Thymus (tissue), 11 donors: ENCODE measurements around the gene CHRNB4. TPM values are rescaled to one million over a fixed set of nuclear protein-coding genes. Genes with fewer than 3 reads are reported as not detected.

Experiments
- DNase-seq, 9 donors: peaks; one replicate each; pipeline ENCODE4 v3.0.0-alpha.2; 2013; ENCODE audit warnings: low spot score in 9 of 9, low read depth in 6 of 9, missing footprints in 1 of 9
- H3K27ac ChIP-seq, 2 donors: one replicate each; pipeline ENCODE4 v1.5.1; 2013; ENCODE audit warnings: control low read depth in 1 of 2, low read depth in 1 of 2, low read length in 1 of 2, mild to moderate bottlenecking in 1 of 2, moderate library complexity in 1 of 2
- H3K27me3 ChIP-seq, 2 donors: one replicate each; pipeline ENCODE4 v1.5.1; 2013; ENCODE audit warnings: low read length in 1 of 2; ENCODE audit not compliant: control insufficient read depth in 2 of 2, insufficient read depth in 1 of 2
- H3K36me3 ChIP-seq, 2 donors: one replicate each; pipeline ENCODE4 v1.5.1; 2013; ENCODE audit warnings: low read length in 1 of 2, mild to moderate bottlenecking in 1 of 2, moderate library complexity in 1 of 2; ENCODE audit not compliant: control insufficient read depth in 2 of 2, insufficient read depth in 2 of 2
- H3K4me1 ChIP-seq, 2 donors: one replicate each; pipeline ENCODE4 v1.5.1; 2013; ENCODE audit warnings: low read length in 2 of 2; ENCODE audit not compliant: control insufficient read depth in 2 of 2, insufficient read depth in 2 of 2
- H3K4me3 ChIP-seq, 2 donors: one replicate each; pipeline ENCODE4 v1.5.1; 2013; ENCODE audit warnings: low read length in 2 of 2, control low read depth in 1 of 2, mild to moderate bottlenecking in 1 of 2
- H3K9me3 ChIP-seq, 2 donors: one replicate each; pipeline ENCODE4 v1.5.1; 2013; ENCODE audit warnings: low read length in 1 of 2, mild to moderate bottlenecking in 1 of 2; ENCODE audit not compliant: control insufficient read depth in 2 of 2, insufficient read depth in 1 of 2
- WGBS: extraction: QIAGEN DNeasy Blood & Tissue Kit; methylation state at CpG from one replicate; pipeline ENCODE4 v1.1.7; 2013; 5-methylcytosine and 5-hydroxymethylcytosine counted together
- polyA plus RNA-seq: library from polyadenylated mRNA; stranded (reverse); fragments of 200-250 nt; gene quantifications from one replicate; pipeline ENCODE4 v1.2.3, GENCODE V29; 2013
- total RNA-seq: library from RNA; stranded (reverse); fragments of 120-200 nt; gene quantifications from one replicate; pipeline ENCODE4 v1.2.4, GENCODE V29; 2013
- donor health status: healthy.

The CHRNB4 gene
- total and polyA plus RNA-seq, 2 donors: 0.47 to 0.62 TPM

DNA sequence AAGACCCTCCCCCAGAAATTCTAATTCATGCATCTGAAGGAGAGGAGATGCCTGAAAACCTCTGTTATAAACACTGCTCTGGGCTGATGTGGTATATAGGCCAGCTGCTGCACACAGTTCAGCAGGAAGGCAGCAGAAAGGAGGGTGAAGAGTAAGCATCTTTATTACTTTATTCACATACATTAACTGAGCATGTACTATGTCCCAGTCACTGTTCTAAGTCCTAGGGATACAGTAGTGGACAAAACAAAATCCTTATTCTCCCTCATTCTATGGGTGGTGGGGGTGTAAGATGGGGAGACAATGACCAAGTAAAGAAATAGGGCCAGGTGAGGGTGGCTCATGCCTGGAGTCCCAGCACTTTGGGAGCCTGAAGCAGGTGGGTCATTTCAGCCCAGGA is 17.8 kb upstream of the CHRNB4 start:
- Histone ChIP-seq H3K27me3 (no peaks in the 10 kb centered on the region), H3K27ac (no peak overlapping the region), H3K36me3 (no peaks in the 10 kb centered on the region), H3K4me3 (no peak overlapping the region), H3K9me3 (no peaks in the 10 kb centered on the region), H3K4me1 (peaks cover 0 to 4% of the 10 kb centered on the region in 2 donors)
- DNase-seq: no peak

DNA sequence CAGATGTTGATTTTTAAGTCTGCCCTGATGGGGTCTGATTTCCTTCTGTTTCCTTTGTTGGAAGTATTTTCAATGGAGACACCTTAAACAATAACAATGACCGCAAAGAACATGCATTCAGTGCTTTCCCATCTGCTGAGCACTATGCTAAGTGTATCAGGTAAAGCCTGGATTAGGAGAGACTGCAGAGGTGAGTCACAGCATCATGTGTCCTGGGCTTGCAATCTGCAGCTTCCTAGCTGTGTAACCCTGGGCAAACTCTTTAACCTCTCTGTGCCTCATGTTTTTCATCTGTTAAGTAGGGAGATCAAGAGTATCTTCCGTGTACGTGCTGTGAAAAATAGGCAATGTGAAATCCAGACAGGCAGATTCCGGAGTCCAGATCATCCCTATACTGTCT is 13.3 kb upstream of the CHRNB4 start:
- DNase-seq: no peak
- Histone ChIP-seq H3K9me3 (no peaks in the 10 kb centered on the region), H3K27me3 (no peaks in the 10 kb centered on the region), H3K27ac (no peak overlapping the region), H3K36me3 (no peaks in the 10 kb centered on the region), H3K4me1 (peaks cover 0 to 2% of the 10 kb centered on the region in 2 donors), H3K4me3 (no peak overlapping the region)
- WGBS: 98% methylated on average over 4 of the region's 4 CpGs

DNA sequence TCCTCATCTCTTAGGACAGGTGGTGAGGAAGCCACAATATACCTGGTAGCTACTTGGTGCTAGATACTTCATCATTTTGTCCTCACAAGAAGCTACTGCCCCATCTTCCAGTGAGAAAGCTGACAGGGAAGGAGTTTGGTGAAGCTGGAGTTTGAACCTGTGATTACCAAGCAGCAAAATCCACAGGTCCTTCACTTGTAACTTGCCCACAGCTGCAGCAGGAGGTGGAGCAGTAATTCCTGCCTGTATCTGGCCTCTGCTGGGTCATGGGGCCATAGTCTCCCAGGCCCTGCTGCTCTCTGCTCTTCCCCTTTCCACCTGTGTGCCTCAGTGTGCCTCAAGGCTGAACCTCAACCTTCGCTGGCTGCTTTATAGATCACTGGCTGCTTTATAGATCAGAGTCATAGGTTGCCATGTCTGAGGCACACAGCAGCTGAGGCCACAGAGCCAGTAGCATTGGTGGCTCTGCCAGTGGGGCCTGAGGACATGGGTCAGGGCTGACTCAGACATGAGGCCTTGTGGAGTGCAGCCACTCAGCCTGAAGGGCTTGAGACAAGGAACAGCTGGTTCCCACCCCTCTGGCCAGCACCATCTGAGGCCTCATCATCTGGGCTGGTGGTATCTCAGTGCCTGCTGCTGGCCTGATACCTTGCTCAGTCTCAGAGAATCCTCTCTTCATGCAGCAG is 11.1 kb upstream of the CHRNB4 start:
- Histone ChIP-seq H3K4me1 (no peaks in the 10 kb centered on the region), H3K27ac (no peak overlapping the region), H3K9me3 (no peaks in the 10 kb centered on the region), H3K27me3 (no peaks in the 10 kb centered on the region), H3K4me3 (no peak overlapping the region), H3K36me3 (no peaks in the 10 kb centered on the region)
- DNase-seq: no peak
- 98% methylated on average over 1 of the region's 1 CpG for WGBS

DNA sequence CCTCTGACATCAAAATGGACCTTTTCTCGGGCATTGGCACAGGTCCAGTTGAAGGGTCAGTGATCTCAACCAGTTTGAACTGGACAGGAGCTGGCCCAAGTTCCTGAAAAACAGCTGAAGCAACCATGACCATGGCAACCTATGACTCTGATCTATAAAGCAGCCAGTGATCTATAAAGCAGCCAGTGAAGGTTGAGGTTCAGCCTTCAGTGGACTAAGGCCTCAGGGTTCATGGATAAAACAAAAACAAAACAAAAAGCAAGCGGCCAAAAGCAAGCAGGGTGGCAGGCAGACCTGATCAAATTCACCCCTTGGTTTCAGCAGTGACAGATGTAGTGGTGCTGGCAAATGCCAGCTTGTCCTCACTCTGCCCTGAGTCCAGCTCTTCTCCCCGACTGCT is 10.0 kb upstream of the CHRNB4 start:
- Histone ChIP-seq H3K27ac (no peak overlapping the region), H3K4me1 (no peaks in the 10 kb centered on the region), H3K4me3 (no peak overlapping the region), H3K27me3 (no peaks in the 10 kb centered on the region), H3K9me3 (no peaks in the 10 kb centered on the region), H3K36me3 (no peaks in the 10 kb centered on the region)
- 93% methylated on average over 3 of the region's 3 CpGs for WGBS
- no peak for DNase-seq

DNA sequence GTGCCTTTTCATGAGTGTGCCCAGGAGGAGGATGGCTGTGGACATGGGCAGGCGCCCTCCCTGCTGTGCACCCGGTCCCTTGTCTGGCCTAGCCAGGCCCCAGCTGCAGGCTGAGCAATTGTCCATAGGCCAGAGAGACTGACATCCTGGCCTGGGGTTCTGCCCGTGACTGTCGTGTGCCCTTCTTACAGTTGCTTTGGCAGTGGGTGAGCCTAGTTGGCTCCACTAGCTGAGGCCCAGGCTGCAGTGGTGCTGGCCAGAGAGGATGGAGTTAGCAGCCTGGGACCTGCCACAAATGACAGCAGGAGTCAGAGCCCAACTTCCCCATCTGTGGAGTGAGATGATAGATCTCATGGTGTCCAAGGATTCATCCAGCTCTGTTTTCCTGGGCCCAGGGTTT is 9.0 kb upstream of the CHRNB4 start:
- no peaks in the 10 kb centered on the region for H3K9me3 ChIP-seq
- 97% methylated on average over 4 of the region's 4 CpGs for whole genome bisulfite sequencing
- H3K4me3 ChIP-seq: no peak overlapping the region
- H3K4me1 ChIP-seq: no peaks in the 10 kb centered on the region
- H3K36me3 ChIP-seq: no peaks in the 10 kb centered on the region
- DNase-seq: no peak
- H3K27ac ChIP-seq: no peak overlapping the region
- no peaks in the 10 kb centered on the region for H3K27me3 ChIP-seq

DNA sequence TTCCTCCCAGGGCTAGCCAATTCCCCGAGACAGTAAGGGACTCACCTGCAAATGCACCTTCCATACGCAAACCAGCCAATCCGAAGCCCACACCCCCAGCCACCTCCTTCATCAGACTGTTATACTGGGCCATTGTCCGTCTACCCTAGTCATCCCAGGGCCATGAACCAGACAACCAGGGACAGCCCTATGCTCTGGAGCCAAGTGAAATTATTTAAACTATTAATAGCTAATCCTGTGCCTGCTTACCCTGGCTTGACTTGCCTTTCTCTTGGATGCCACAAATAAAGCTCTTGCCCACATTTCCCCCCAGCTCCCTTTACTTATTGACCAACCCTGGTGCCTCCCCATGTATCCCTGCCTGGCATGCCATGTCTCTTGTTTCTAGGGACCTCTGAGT is 4.0 kb upstream of the CHRNB4 start:
- no peaks in the 10 kb centered on the region for H3K36me3 ChIP-seq
- WGBS: 97% methylated on average over 4 of the region's 4 CpGs
- DNase-seq: no peak
- no peak overlapping the region for H3K4me3 ChIP-seq
- no peak overlapping the region for H3K27ac ChIP-seq
- H3K9me3 ChIP-seq: no peaks in the 10 kb centered on the region
- H3K27me3 ChIP-seq: peaks cover 0 to 14% of the 10 kb centered on the region in 2 donors
- peaks cover 12 to 18% of the 10 kb centered on the region in 2 donors for H3K4me1 ChIP-seq

DNA sequence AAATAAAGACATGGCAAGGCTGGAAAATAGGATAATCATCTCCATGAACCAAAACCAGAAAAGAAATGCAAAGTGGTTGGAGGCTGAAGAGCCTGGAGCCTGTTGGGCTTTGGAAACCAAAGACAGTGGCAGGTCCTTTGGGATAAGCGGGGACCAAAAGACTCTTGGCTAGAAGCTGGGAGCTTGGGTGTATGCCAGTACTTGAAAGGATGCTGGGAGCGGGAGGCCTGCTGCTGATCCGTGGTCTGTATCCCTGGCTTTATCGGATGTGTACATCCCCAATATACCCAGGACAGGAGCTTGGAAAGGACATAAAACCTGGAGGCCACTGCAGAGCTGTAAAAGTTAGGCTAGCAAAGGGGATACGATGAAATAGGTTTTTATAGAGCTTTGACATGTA is 1.3 kb upstream of the CHRNB4 start:
- DNase-seq: no peak

DNA sequence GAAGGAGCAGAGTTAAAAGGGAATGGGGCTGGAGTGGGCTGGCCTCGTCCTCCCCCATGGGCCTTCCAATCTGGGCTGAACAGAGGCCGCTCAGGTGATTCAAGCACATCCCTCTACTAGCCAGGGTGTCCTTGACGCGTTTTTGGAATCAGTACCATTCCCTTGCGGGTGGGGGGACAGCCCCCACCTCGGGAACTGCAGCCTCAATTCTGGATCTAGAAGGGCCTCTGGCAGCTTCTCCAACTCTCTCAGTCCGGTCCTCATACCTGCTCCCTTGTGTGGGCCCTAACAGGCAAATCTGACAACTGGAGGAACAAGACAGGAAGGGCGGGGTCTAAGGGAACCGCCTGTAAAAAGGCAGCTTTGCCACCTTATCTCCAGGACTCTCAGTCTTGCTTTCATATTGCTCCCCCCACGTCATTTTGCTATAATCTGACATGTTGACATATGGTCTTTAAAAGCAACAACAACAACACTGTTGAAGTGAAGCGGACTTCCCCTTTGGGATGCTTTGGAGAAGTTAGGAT is 802 bp upstream of the CHRNB4 start:
- WGBS: 84% methylated on average over 11 of the region's 11 CpGs
- no peak overlapping the region for H3K4me3 ChIP-seq

More for the DNA sequence above, 1.3 kb upstream of the CHRNB4 start:
- peaks cover 29 to 40% of the 10 kb centered on the region in 2 donors for H3K4me1 ChIP-seq
- WGBS: 98% methylated on average over 5 of the region's 5 CpGs
- peaks cover 0 to 15% of the 10 kb centered on the region in 2 donors for H3K27me3 ChIP-seq
- H3K27ac ChIP-seq: no peak overlapping the region
- no peaks in the 10 kb centered on the region for H3K9me3 ChIP-seq
- no peak overlapping the region for H3K4me3 ChIP-seq
- H3K36me3 ChIP-seq: no peaks in the 10 kb centered on the region

DNA sequence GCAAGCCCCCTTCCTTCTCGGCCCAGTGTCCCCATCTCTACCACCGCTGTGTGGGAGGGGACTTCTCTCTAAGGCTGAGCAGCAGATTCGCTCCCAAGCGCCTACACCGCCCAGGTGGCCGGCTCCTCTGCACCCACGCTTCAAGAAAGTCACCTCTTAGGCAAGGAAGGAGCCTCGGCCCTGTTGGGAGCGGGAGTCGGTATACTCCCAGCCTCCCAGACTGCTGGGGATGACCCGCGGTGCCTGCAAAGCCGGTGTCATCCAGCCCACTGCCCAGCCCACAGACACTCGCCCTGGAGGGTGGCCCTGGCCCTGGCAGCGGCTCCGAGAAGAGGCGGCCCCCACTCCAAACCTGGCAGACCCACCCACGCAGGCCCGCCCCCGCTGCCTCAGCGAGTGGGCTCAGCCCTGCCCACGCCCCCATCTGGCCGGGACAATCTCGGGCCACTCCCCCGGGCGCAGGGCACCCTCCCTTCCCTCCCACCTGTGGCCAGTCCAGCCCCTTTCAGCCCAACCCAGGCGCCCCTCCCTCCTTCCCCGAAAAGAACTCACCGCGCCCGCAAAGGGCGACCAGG is 396 bp downstream of the CHRNB4 start:
- WGBS: 22% methylated on average over 30 of the region's 32 CpGs
- peaks cover 0 to 16% of the 10 kb centered on the region in 2 donors for H3K27me3 ChIP-seq
- no peaks in the 10 kb centered on the region for H3K9me3 ChIP-seq
- H3K4me1 ChIP-seq: peaks cover 37 to 50% of the 10 kb centered on the region in 2 donors
- H3K27ac ChIP-seq: no peak overlapping the region
- peak in 1 of 9 donors; percentile 57 for DNase-seq
- H3K36me3 ChIP-seq: no peaks in the 10 kb centered on the region
- peak overlapping the region; percentile 62 to 66 for H3K4me3 ChIP-seq

More for the DNA sequence above, 802 bp upstream of the CHRNB4 start:
- Histone ChIP-seq H3K9me3 (no peaks in the 10 kb centered on the region), H3K27ac (no peak overlapping the region), H3K36me3 (no peaks in the 10 kb centered on the region), H3K27me3 (peaks cover 0 to 16% of the 10 kb centered on the region in 2 donors), H3K4me1 (peaks cover 34 to 45% of the 10 kb centered on the region in 2 donors)
- peak in 1 of 9 donors; percentile 39 for DNase-seq
